ENCODE data around the gene JPT1.

The JPT1 gene

GRCh38 chr17:75091855-75092327 lies 62.4 kb downstream of the JPT1 start:
- no peak for DNase-seq (ENCODE audit: low read depth)
- no peak overlapping the region for H3K4me3 ChIP-seq (ENCODE audit: control insufficient read depth, low read depth, low read length)
- TF ChIP-seq CTCF (conservative IDR thresholded peaks at IDR 0.05; ENCODE audit: control insufficient read depth, insufficient read depth, low read depth, low read length) = no peak

GRCh38 chr17:75090871-75091854 lies 63.1 kb downstream of the JPT1 start:
- no peak for TF ChIP-seq CTCF (conservative IDR thresholded peaks at IDR 0.05; ENCODE audit: control insufficient read depth, insufficient read depth, low read depth, low read length)
- DNase-seq (ENCODE audit: low read depth) = no peak
- no peak overlapping the region for H3K4me3 ChIP-seq (ENCODE audit: control insufficient read depth, low read depth, low read length)

- no peak for TF ChIP-seq CTCF (conservative IDR thresholded peaks at IDR 0.05; ENCODE audit: control insufficient read depth, insufficient read depth, low read depth, low read length)
- peak overlapping the region; percentile 46 for H3K4me3 ChIP-seq (ENCODE audit: control insufficient read depth, low read depth, low read length)
- peak; percentile 60 for DNase-seq (ENCODE audit: low read depth)
These were observed 65.6 kb downstream of the JPT1 start for GRCh38 chr17:75088465-75089417.

GRCh38 chr17:75087558-75088453 lies 66.5 kb downstream of the JPT1 start, which contains the start of gene SLC16A5:
Gene SLC16A5, plus strand, starts transcription at chr17:75087954. Its CDS starts 5,683 bp downstream, at chr17:75093637.
- peak; percentile 65 for DNase-seq (ENCODE audit: low read depth)
- H3K4me3 ChIP-seq (ENCODE audit: control insufficient read depth, low read depth, low read length) = peak within 1 kb of the TSS; percentile 46
- TF ChIP-seq CTCF (conservative IDR thresholded peaks at IDR 0.05; ENCODE audit: control insufficient read depth, insufficient read depth, low read depth, low read length) = no peak

GRCh38 chr17:75087182-75087557 lies 67.1 kb downstream of the JPT1 start:
- TF ChIP-seq CTCF (conservative IDR thresholded peaks at IDR 0.05; ENCODE audit: control insufficient read depth, insufficient read depth, low read depth, low read length) = no peak
- DNase-seq (ENCODE audit: low read depth) = no peak
- H3K4me3 ChIP-seq (ENCODE audit: control insufficient read depth, low read depth, low read length) = peak overlapping the region; percentile 46

All from fibroblast of mammary gland (primary cell).